Right renal pelvis (tissue), 4 donors: Measurements from ENCODE around the gene RPF1. TPM values are rescaled to one million over a fixed set of nuclear protein-coding genes. Genes with fewer than 3 reads are reported as not detected.
"Not testable (repeated sequence)": the region's sequence is repeated elsewhere in the genome, so short reads cannot be mapped to it uniquely, and the experiment has no call there.

ENCODE experiments used
- DNase-seq, 4 donors: peaks; one replicate each; pipeline ENCODE4 v3.0.0-alpha.2; 2013; ENCODE audit warnings: low read depth in 4 of 4, low spot score in 3 of 4, missing footprints in 1 of 4
- polyA plus RNA-seq, 4 donors: library from polyadenylated mRNA; unstranded; fragments of 120-200 nt; gene quantifications; one replicate each; pipeline ENCODE4 v1.2.1, GENCODE V29; 2013; ENCODE audit not compliant: insufficient read length in 4 of 4

Gene RPF1
- 10 to 100 TPM; 44.7 to 55.0 (median 51.7) TPM for polyA plus RNA-seq

- DNase-seq = peak; percentile 69 to 81 (median 74)
Measured at GRCh38 chr1:84478876-84479868, at the start of gene RPF1. Gene RPF1, plus strand, starts transcription at chr1:84479266. Its CDS starts 16 bp downstream, at chr1:84479282.

- no peak for DNase-seq
Measured at GRCh38 chr1:84430546-84430945, 48.5 kb upstream of the RPF1 start.

- DNase-seq = peak; percentile 43 to 74 (median 54)
Measured at GRCh38 chr1:84433258-84434080, 45.6 kb upstream of the RPF1 start.

- DNase-seq = no peak
Measured at GRCh38 chr1:84434081-84434769, 44.8 kb upstream of the RPF1 start.

GRCh38 chr1:84434801-84435549 is 44.1 kb upstream of the RPF1 start:
- DNase-seq = no peak

GRCh38 chr1:84436876-84437655 is 42.0 kb upstream of the RPF1 start:
- no peak for DNase-seq

GRCh38 chr1:84442256-84442655 is 36.8 kb upstream of the RPF1 start:
- peak in 3 of 4 donors; percentile 17 to 30 (median 28) for DNase-seq

GRCh38 chr1:84442747-84443646 is 36.1 kb upstream of the RPF1 start:
- DNase-seq = not testable (repeated sequence)

GRCh38 chr1:84448704-84449103 is 30.4 kb upstream of the RPF1 start:
- not testable (repeated sequence) for DNase-seq

GRCh38 chr1:84450910-84451309 is 28.2 kb upstream of the RPF1 start:
- DNase-seq = no peak

- no peak for DNase-seq
Measured at GRCh38 chr1:84452436-84452835, 26.6 kb upstream of the RPF1 start.

GRCh38 chr1:84462118-84462517 is 16.9 kb upstream of the RPF1 start:
- DNase-seq = no peak

- DNase-seq = no peak
Measured at GRCh38 chr1:84467298-84467697, 11.8 kb upstream of the RPF1 start.

- no peak for DNase-seq
Measured at GRCh38 chr1:84476225-84476624, 2.8 kb upstream of the RPF1 start.

- DNase-seq = peak in 1 of 4 donors; percentile 5
Measured at GRCh38 chr1:84479998-84480397, 932 bp downstream of the RPF1 start.

GRCh38 chr1:84480650-84481049 is 1.6 kb downstream of the RPF1 start:
- no peak for DNase-seq

GRCh38 chr1:84481317-84481716 is 2.3 kb downstream of the RPF1 start:
- no peak for DNase-seq

- no peak for DNase-seq
Measured at GRCh38 chr1:84488107-84488506, 9.0 kb downstream of the RPF1 start.
